Keratinocyte (primary cell): Measurements from ENCODE around the gene CHD8. TPM values are rescaled to one million over a fixed set of nuclear protein-coding genes. Genes with fewer than 3 reads are reported as not detected.

Source experiments
- DNase-seq: peaks from one replicate; pipeline ENCODE4 v3.0.0-alpha.2; 2011; ENCODE audit warnings: low read depth, missing footprints, low spot score
- FAIRE-seq: peaks from 2 replicates; lab custom pipeline; 2011; peaks lifted over from hg19 to GRCh38; lab: Jason Lieb, UNC
- H2AFZ ChIP-seq: 2 replicates; pipeline ENCODE4 v1.6.0; 2012; ENCODE audit warnings: low read length, control low read depth, inconsistent platforms; ENCODE audit not compliant: control insufficient read depth
- H3K27ac ChIP-seq: 2 replicates; pipeline ENCODE4 v1.5.1; 2011; ENCODE audit warnings: low read length; ENCODE audit not compliant: control insufficient read depth, insufficient read depth
- H3K27me3 ChIP-seq: 3 replicates; pipeline ENCODE4 v1.6.0; 2011; ENCODE audit warnings: low read length; ENCODE audit not compliant: control insufficient read depth, insufficient read depth; ENCODE audit errors: extremely low read depth
- H3K36me3 ChIP-seq, 2 experiments: 2 replicates in 1 of 2; 3 replicates in 1 of 2; pipeline ENCODE4 v1.5.1; 2011; ENCODE audit warnings: low read length in 2 of 2, mild to moderate bottlenecking in 1 of 2; ENCODE audit not compliant: control insufficient read depth in 2 of 2, insufficient read depth in 2 of 2; ENCODE audit errors: extremely low read depth in 1 of 2
- H3K4me1 ChIP-seq: 3 replicates; pipeline ENCODE4 v1.5.1; 2011; ENCODE audit warnings: low read length; ENCODE audit not compliant: control insufficient read depth, insufficient read depth; ENCODE audit errors: extremely low read depth
- H3K4me2 ChIP-seq: 3 replicates; pipeline ENCODE4 v1.6.0; 2011; ENCODE audit warnings: low read depth, low read length; ENCODE audit not compliant: control insufficient read depth, insufficient read depth; ENCODE audit errors: extremely low read depth
- H3K4me3 ChIP-seq, 3 experiments: fragments of 200-600 bp in 1 of 3; sonication (generic) in 1 of 3; 2 replicates in 2 of 3; 3 replicates in 1 of 3; pipeline ENCODE4 v1.5.1; 2011 to 2016; ENCODE audit warnings: low read length in 3 of 3, mild to moderate bottlenecking in 3 of 3, control low read depth in 2 of 3, inconsistent platforms in 1 of 3, low read depth in 1 of 3, mixed read lengths in 1 of 3, mixed run types in 1 of 3, moderate library complexity in 1 of 3; ENCODE audit not compliant: control insufficient read depth in 2 of 3, insufficient read depth in 2 of 3; ENCODE audit errors: extremely low read depth in 1 of 3
- H3K79me2 ChIP-seq: 2 replicates; pipeline ENCODE4 v1.6.0; 2012; ENCODE audit warnings: low read length; ENCODE audit not compliant: control insufficient read depth, insufficient read depth
- H3K9ac ChIP-seq: 3 replicates; pipeline ENCODE4 v1.6.0; 2011; ENCODE audit warnings: low read length; ENCODE audit not compliant: control insufficient read depth, insufficient read depth; ENCODE audit errors: extremely low read depth
- H3K9me1 ChIP-seq: 3 replicates; pipeline ENCODE4 v1.6.0; 2011; ENCODE audit warnings: low read length; ENCODE audit not compliant: control insufficient read depth, insufficient read depth; ENCODE audit errors: extremely low read depth
- H3K9me3 ChIP-seq: 2 replicates; pipeline ENCODE4 v1.5.1; 2012; ENCODE audit warnings: low read depth, low read length; ENCODE audit not compliant: control insufficient read depth
- H4K20me1 ChIP-seq: 3 replicates; pipeline ENCODE4 v1.6.0; 2011; ENCODE audit warnings: low read length; ENCODE audit not compliant: control insufficient read depth, insufficient read depth; ENCODE audit errors: extremely low read depth
- EZH2 ChIP-seq: IDR thresholded peaks from one replicate; pipeline ENCODE4 v1.6.1; 2012; ENCODE audit warnings: inconsistent platforms, mild to moderate bottlenecking, low read length, moderate library complexity
- dilution Hi-C: fragments of 300-500 bp; cut with MboI; formaldehyde crosslinking; loops from one replicate; pipeline ENCODE4 v1.7.0; 2020; ENCODE audit warnings: low sequenced_read_pairs; ENCODE audit not compliant: extremely low pct_ligation_motif_present
- polyA plus RNA-seq, 5 experiments: library from polyadenylated mRNA; depleted of rRNA in 3 of 5; stranded (reverse) in 3 of 5; stranded (forward) in 1 of 5; unstranded in 1 of 5; fragments of >200 nt; gene quantifications; 1 replicate in 1 of 5; 2 replicates in 3 of 5; 3 replicates in 1 of 5; pipeline versions ENCODE4 v1.2.1 to v1.2.3, GENCODE V29; 2011 to 2012; ENCODE audit warnings: missing spikeins in 2 of 5, low read depth in 1 of 5, low replicate concordance in 1 of 5
- TF ChIP-seq, protein P1 (sequence below), 3 experiments: IDR thresholded peaks in 1 of 3; conservative IDR thresholded peaks in 1 of 3; optimal IDR thresholded peaks in 1 of 3; 2 replicates in 2 of 3; 3 replicates in 1 of 3; pipeline versions ENCODE3 to v1.5.1; 2011; ENCODE audit warnings: low read length in 3 of 3, mild to moderate bottlenecking in 3 of 3, moderate library complexity in 2 of 3, control low read depth in 1 of 3, inconsistent platforms in 1 of 3; ENCODE audit not compliant: insufficient read depth in 2 of 3; ENCODE audit errors: extremely low read depth in 1 of 3

CHD8 gene
- polyA plus RNA-seq, 1 donor (not counting 4 experiments of a cell fraction or from before 2014, with no cell fraction given) = 24.7 TPM

GRCh38 chr14:21382886-21383847 is 72.8 kb downstream of the CHD8 start:
- no peaks in the 10 kb centered on the region for H3K9me1 ChIP-seq
- peaks cover 4 to 8% of the 10 kb centered on the region in 2 experiments for H3K36me3 ChIP-seq
- no peak for DNase-seq
- H3K27ac ChIP-seq = peak overlapping the region; percentile 96
- H2AFZ ChIP-seq = peak overlapping the region; percentile 95
- H3K4me3 ChIP-seq = peak overlapping the region; percentile 68 to 91 (median 89)
- FAIRE-seq = no peak
- TF ChIP-seq EZH2 = no peak
- TF ChIP-seq, protein P1, sequence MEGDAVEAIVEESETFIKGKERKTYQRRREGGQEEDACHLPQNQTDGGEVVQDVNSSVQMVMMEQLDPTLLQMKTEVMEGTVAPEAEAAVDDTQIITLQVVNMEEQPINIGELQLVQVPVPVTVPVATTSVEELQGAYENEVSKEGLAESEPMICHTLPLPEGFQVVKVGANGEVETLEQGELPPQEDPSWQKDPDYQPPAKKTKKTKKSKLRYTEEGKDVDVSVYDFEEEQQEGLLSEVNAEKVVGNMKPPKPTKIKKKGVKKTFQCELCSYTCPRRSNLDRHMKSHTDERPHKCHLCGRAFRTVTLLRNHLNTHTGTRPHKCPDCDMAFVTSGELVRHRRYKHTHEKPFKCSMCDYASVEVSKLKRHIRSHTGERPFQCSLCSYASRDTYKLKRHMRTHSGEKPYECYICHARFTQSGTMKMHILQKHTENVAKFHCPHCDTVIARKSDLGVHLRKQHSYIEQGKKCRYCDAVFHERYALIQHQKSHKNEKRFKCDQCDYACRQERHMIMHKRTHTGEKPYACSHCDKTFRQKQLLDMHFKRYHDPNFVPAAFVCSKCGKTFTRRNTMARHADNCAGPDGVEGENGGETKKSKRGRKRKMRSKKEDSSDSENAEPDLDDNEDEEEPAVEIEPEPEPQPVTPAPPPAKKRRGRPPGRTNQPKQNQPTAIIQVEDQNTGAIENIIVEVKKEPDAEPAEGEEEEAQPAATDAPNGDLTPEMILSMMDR (optimal IDR thresholded peaks at IDR 0.05 in 1 of 3, IDR thresholded peaks at IDR 0.05 in 1 of 3, conservative IDR thresholded peaks at IDR 0.05 in 1 of 3; ENCODE audit: extremely low read depth in 1 of 3, insufficient read depth in 2 of 3, low read length in 3 of 3) = no peak
- H3K79me2 ChIP-seq = peaks cover 56% of the 10 kb centered on the region
- no peaks in the 10 kb centered on the region for H3K27me3 ChIP-seq
- H3K9ac ChIP-seq = peak overlapping the region; percentile 99
- dilution Hi-C loops = no loop called here
- no peaks in the 10 kb centered on the region for H4K20me1 ChIP-seq
- H3K9me3 ChIP-seq = no peaks in the 10 kb centered on the region
- H3K4me2 ChIP-seq = peak overlapping the region; percentile 92
- peaks cover 15% of the 10 kb centered on the region for H3K4me1 ChIP-seq

GRCh38 chr14:21382095-21382494 is 73.8 kb downstream of the CHD8 start:
- peaks cover 66% of the 10 kb centered on the region for H3K79me2 ChIP-seq
- dilution Hi-C loops = no loop called here
- H3K9ac ChIP-seq = peak overlapping the region; percentile 99
- no peak overlapping the region for H2AFZ ChIP-seq
- H3K4me1 ChIP-seq = peaks cover 15% of the 10 kb centered on the region
- H3K27me3 ChIP-seq = no peaks in the 10 kb centered on the region
- H3K27ac ChIP-seq = no peak overlapping the region
- no peaks in the 10 kb centered on the region for H3K9me3 ChIP-seq
- H3K36me3 ChIP-seq = peaks cover 2 to 4% of the 10 kb centered on the region in 2 experiments
- peak overlapping the region; percentile 92 for H3K4me2 ChIP-seq
- no peaks in the 10 kb centered on the region for H3K9me1 ChIP-seq
- peak overlapping the region in 1 of 3 experiments; percentile 89 for H3K4me3 ChIP-seq
- TF ChIP-seq, protein P1 (optimal IDR thresholded peaks at IDR 0.05 in 1 of 3, IDR thresholded peaks at IDR 0.05 in 1 of 3, conservative IDR thresholded peaks at IDR 0.05 in 1 of 3; ENCODE audit: extremely low read depth in 1 of 3, insufficient read depth in 2 of 3, low read length in 3 of 3) = no peak
- TF ChIP-seq EZH2 = no peak
- H4K20me1 ChIP-seq = peaks cover under 1% of the 10 kb centered on the region
- DNase-seq (no peak), FAIRE-seq (no peak)
